ENCODE measurements around the gene PLEKHG4B.

The PLEKHG4B gene

GRCh38 chr5:126806-127205 lies 34.8 kb downstream of the PLEKHG4B start:
- Histone ChIP-seq H3K36me3 (ENCODE audit: insufficient read depth) (no peaks in the 10 kb centered on the region), H4K20me1 (ENCODE audit: insufficient read depth) (no peaks in the 10 kb centered on the region), H3K9ac (no peak overlapping the region), H3K27ac (no peak overlapping the region), H3K4me1 (ENCODE audit: low read depth, poor library complexity, severe bottlenecking) (peaks cover 75% of the 10 kb centered on the region), H3K4me3 (IDR thresholded peaks at IDR 0.05; ENCODE audit: insufficient read depth, low read depth, low read length) (no peak overlapping the region), H3K4me2 (peak overlapping the region; percentile 86), H2AFZ (ENCODE audit: low read depth) (no peak overlapping the region), H3K27me3 (ENCODE audit: insufficient read depth, low read depth) (no peaks in the 10 kb centered on the region), H3K79me2 (ENCODE audit: insufficient read depth, low read depth) (peaks cover 17% of the 10 kb centered on the region; the same call in 1 of the 2 replicates)
- no peak for TF ChIP-seq CTCF (conservative IDR thresholded peaks at IDR 0.05; ENCODE audit: low read depth, low read length)

DNA sequence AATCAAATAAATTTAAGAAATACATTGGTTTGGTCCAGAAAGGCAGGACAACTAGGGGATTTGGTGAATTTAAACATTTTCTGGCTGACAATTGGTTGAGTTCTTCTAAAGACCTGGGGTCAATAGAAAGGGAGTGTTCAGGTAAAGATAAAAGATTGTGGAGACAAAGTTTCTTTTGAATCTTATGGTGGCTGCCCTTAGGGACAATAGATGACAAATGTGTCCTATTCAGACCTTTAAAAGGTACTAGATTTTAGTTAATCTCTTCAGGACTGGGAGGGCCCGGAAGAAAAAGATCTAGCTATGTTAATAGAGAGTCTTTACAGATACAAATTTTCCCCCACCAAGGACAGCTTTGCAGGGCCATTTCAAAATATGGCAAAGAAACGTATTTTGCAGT lies 35.9 kb downstream of the PLEKHG4B start:
- H3K4me2 ChIP-seq: peak overlapping the region; percentile 86
- H3K79me2 ChIP-seq (ENCODE audit: insufficient read depth, low read depth): peaks cover 24% of the 10 kb centered on the region; the same call in 1 of the 2 replicates
- peak overlapping the region; percentile 73 for H3K27ac ChIP-seq
- no peaks in the 10 kb centered on the region for H3K27me3 ChIP-seq (ENCODE audit: insufficient read depth, low read depth)
- no peaks in the 10 kb centered on the region for H3K36me3 ChIP-seq (ENCODE audit: insufficient read depth)
- no peak for TF ChIP-seq CTCF (conservative IDR thresholded peaks at IDR 0.05; ENCODE audit: low read depth, low read length)
- H3K4me3 ChIP-seq (IDR thresholded peaks at IDR 0.05; ENCODE audit: insufficient read depth, low read depth, low read length): no peak overlapping the region
- H3K4me1 ChIP-seq (ENCODE audit: low read depth, poor library complexity, severe bottlenecking): peaks cover 77% of the 10 kb centered on the region
- H4K20me1 ChIP-seq (ENCODE audit: insufficient read depth): no peaks in the 10 kb centered on the region
- H3K9ac ChIP-seq: no peak overlapping the region; the same call in 1 of the 2 replicates
- H2AFZ ChIP-seq (ENCODE audit: low read depth): peak overlapping the region; percentile 3; the same call in 1 of the 2 replicates

DNA sequence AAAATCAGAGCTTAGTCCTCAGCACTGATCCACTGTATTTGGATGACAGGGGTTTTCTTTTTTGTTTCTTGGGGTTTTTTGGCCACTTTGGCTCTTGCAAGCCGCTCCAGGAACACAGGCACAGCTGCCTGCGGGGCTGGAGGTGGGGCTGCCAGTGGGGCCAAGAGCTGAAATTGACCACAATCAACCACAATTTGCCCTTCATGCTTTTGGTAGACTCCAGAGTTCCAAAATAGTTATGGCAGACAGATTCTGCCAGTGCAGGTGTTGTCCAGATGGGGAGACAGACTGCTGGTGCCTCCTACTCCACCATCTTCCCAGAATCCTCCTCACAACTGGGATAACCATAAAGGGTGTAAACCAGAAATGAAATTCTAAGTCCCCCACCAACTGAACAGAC lies 36.5 kb downstream of the PLEKHG4B start:
- H3K4me2 ChIP-seq: peak overlapping the region; percentile 86
- peak overlapping the region; percentile 3; the same call in 1 of the 2 replicates for H2AFZ ChIP-seq (ENCODE audit: low read depth)
- TF ChIP-seq CTCF (conservative IDR thresholded peaks at IDR 0.05; ENCODE audit: low read depth, low read length): no peak
- no peak overlapping the region; the same call in 1 of the 2 replicates for H3K9ac ChIP-seq
- peaks cover 77% of the 10 kb centered on the region for H3K4me1 ChIP-seq (ENCODE audit: low read depth, poor library complexity, severe bottlenecking)
- peaks cover 27% of the 10 kb centered on the region; the same call in 1 of the 2 replicates for H3K79me2 ChIP-seq (ENCODE audit: insufficient read depth, low read depth)
- H3K27me3 ChIP-seq (ENCODE audit: insufficient read depth, low read depth): no peaks in the 10 kb centered on the region
- no peaks in the 10 kb centered on the region for H4K20me1 ChIP-seq (ENCODE audit: insufficient read depth)
- H3K27ac ChIP-seq: peak overlapping the region; percentile 73
- no peak overlapping the region for H3K4me3 ChIP-seq (IDR thresholded peaks at IDR 0.05; ENCODE audit: insufficient read depth, low read depth, low read length)
- H3K36me3 ChIP-seq (ENCODE audit: insufficient read depth): no peaks in the 10 kb centered on the region

GRCh38 chr5:129148-129547 lies 37.2 kb downstream of the PLEKHG4B start:
- no peaks in the 10 kb centered on the region for H3K36me3 ChIP-seq (ENCODE audit: insufficient read depth)
- no peak overlapping the region for H3K4me3 ChIP-seq (IDR thresholded peaks at IDR 0.05; ENCODE audit: insufficient read depth, low read depth, low read length)
- H3K4me1 ChIP-seq (ENCODE audit: low read depth, poor library complexity, severe bottlenecking): peaks cover 77% of the 10 kb centered on the region
- TF ChIP-seq CTCF (conservative IDR thresholded peaks at IDR 0.05; ENCODE audit: low read depth, low read length): no peak
- peak overlapping the region; percentile 86 for H3K4me2 ChIP-seq
- H2AFZ ChIP-seq (ENCODE audit: low read depth): no peak overlapping the region
- H3K27me3 ChIP-seq (ENCODE audit: insufficient read depth, low read depth): no peaks in the 10 kb centered on the region
- H3K27ac ChIP-seq: peak overlapping the region; percentile 73
- H4K20me1 ChIP-seq (ENCODE audit: insufficient read depth): no peaks in the 10 kb centered on the region
- no peak overlapping the region for H3K9ac ChIP-seq
- H3K79me2 ChIP-seq (ENCODE audit: insufficient read depth, low read depth): peaks cover 31% of the 10 kb centered on the region; the same call in 1 of the 2 replicates

Measured in KMS-11 (cell line).